ENCODE measurements around the gene SARNP. TPM values are rescaled to one million over a fixed set of nuclear protein-coding genes. Genes with fewer than 3 reads are reported as not detected.

SARNP gene
- total RNA-seq, 1 donor from 2014 or later = 67.9 TPM

GRCh38 chr12:55789893-55790292 lies 27.6 kb downstream of the SARNP start:
- Mint-ChIP-seq H3K4me3 (no peak overlapping the region), H3K36me3 (peaks cover 47% of the 10 kb centered on the region), H3K9me3 (no peaks in the 10 kb centered on the region), H3K27me3 (ENCODE audit: low read depth) (no peaks in the 10 kb centered on the region), H3K27ac (no peak overlapping the region), H3K4me1 (peaks cover 7% of the 10 kb centered on the region)
- TF ChIP-seq, protein P1, sequence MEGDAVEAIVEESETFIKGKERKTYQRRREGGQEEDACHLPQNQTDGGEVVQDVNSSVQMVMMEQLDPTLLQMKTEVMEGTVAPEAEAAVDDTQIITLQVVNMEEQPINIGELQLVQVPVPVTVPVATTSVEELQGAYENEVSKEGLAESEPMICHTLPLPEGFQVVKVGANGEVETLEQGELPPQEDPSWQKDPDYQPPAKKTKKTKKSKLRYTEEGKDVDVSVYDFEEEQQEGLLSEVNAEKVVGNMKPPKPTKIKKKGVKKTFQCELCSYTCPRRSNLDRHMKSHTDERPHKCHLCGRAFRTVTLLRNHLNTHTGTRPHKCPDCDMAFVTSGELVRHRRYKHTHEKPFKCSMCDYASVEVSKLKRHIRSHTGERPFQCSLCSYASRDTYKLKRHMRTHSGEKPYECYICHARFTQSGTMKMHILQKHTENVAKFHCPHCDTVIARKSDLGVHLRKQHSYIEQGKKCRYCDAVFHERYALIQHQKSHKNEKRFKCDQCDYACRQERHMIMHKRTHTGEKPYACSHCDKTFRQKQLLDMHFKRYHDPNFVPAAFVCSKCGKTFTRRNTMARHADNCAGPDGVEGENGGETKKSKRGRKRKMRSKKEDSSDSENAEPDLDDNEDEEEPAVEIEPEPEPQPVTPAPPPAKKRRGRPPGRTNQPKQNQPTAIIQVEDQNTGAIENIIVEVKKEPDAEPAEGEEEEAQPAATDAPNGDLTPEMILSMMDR (IDR thresholded peaks at IDR 0.05; ENCODE audit: unreplicated experiment) = no peak
- DNase-seq (ENCODE audit: low spot score in 2 of 2, unreplicated experiment in 2 of 2) = no peak

GRCh38 chr12:55789171-55789570 lies 28.4 kb downstream of the SARNP start:
- H3K27ac Mint-ChIP-seq = peak overlapping the region; percentile 63
- no peak overlapping the region for H3K4me3 Mint-ChIP-seq

GRCh38 chr12:55788546-55788945 lies 29.0 kb downstream of the SARNP start:
- H3K4me3 Mint-ChIP-seq = no peak overlapping the region
- no peaks in the 10 kb centered on the region for H3K27me3 Mint-ChIP-seq (ENCODE audit: low read depth)
- TF ChIP-seq, protein P1 (IDR thresholded peaks at IDR 0.05; ENCODE audit: unreplicated experiment) = no peak
- H3K27ac Mint-ChIP-seq = no peak overlapping the region
- peaks cover 48% of the 10 kb centered on the region for H3K36me3 Mint-ChIP-seq
- H3K4me1 Mint-ChIP-seq = peaks cover 7% of the 10 kb centered on the region
- DNase-seq (ENCODE audit: low spot score in 2 of 2, unreplicated experiment in 2 of 2) = no peak
- H3K9me3 Mint-ChIP-seq = no peaks in the 10 kb centered on the region

More at GRCh38 chr12:55789171-55789570, 28.4 kb downstream of the SARNP start:
- no peaks in the 10 kb centered on the region for H3K9me3 Mint-ChIP-seq
- H3K36me3 Mint-ChIP-seq = peaks cover 46% of the 10 kb centered on the region
- TF ChIP-seq, protein P1 (IDR thresholded peaks at IDR 0.05; ENCODE audit: unreplicated experiment) = no peak
- peaks cover 7% of the 10 kb centered on the region for H3K4me1 Mint-ChIP-seq
- H3K27me3 Mint-ChIP-seq (ENCODE audit: low read depth) = no peaks in the 10 kb centered on the region
- DNase-seq (ENCODE audit: low spot score in 2 of 2, unreplicated experiment in 2 of 2) = no peak

DNA sequence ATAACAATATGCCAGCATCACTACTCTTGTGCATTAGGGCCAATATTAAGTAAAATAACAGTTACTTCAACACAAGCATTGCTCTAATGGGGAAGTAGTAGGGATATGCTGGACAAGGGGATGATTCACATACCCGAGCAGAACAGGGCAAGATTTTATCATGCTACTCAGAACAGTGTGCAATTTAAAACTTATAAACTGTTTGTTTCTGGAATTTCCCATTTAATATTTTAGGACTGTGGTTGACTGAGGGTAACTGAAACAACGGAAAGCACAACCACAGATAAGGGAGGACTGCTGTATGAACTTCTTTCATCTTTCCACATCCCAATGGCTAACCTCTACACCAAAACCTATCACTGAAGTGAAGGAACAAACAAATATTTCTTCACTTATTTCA lies 36.8 kb downstream of the SARNP start:
- Mint-ChIP-seq H3K4me3 (no peak overlapping the region), H3K27ac (no peak overlapping the region), H3K4me1 (no peaks in the 10 kb centered on the region), H3K36me3 (peaks cover 31% of the 10 kb centered on the region), H3K9me3 (no peaks in the 10 kb centered on the region), H3K27me3 (ENCODE audit: low read depth) (no peaks in the 10 kb centered on the region)
- TF ChIP-seq, protein P1 (IDR thresholded peaks at IDR 0.05; ENCODE audit: unreplicated experiment) = no peak
- DNase-seq (ENCODE audit: low spot score in 2 of 2, unreplicated experiment in 2 of 2) = no peak

- TF ChIP-seq, protein P1 (IDR thresholded peaks at IDR 0.05; ENCODE audit: unreplicated experiment) = no peak
- H3K4me1 Mint-ChIP-seq = no peaks in the 10 kb centered on the region
- no peak for DNase-seq (ENCODE audit: low spot score in 2 of 2, unreplicated experiment in 2 of 2)
- H3K9me3 Mint-ChIP-seq = no peaks in the 10 kb centered on the region
- H3K27me3 Mint-ChIP-seq (ENCODE audit: low read depth) = no peaks in the 10 kb centered on the region
- no peak overlapping the region for H3K4me3 Mint-ChIP-seq
- no peak overlapping the region for H3K27ac Mint-ChIP-seq
- peaks cover 22% of the 10 kb centered on the region for H3K36me3 Mint-ChIP-seq
These were observed 39.7 kb downstream of the SARNP start for GRCh38 chr12:55777856-55778255.

DNA sequence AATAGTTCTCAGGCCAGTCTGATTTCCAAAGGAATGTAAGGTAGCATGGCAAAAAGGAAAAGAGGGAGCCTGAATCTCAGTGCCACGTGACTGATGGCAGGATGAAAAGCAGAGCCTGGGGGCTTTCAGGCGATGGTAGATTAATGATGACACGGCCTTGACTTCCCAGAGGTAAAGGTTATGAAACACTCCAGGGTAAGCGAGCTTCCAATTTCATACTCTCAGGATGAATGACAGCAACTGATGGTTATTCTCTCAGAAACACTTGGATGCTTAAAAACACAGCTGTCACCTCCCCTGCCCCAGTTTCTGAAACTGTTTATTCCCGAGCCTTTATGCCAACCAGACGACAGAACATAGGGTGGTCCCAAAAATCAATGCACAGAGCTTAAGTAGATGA lies 45.8 kb downstream of the SARNP start:
- TF ChIP-seq, protein P1 (IDR thresholded peaks at IDR 0.05; ENCODE audit: unreplicated experiment) = no peak
- Mint-ChIP-seq H3K27me3 (ENCODE audit: low read depth) (no peaks in the 10 kb centered on the region), H3K9me3 (no peaks in the 10 kb centered on the region), H3K36me3 (peaks cover 29% of the 10 kb centered on the region), H3K4me3 (no peak overlapping the region), H3K27ac (no peak overlapping the region), H3K4me1 (no peaks in the 10 kb centered on the region)
- DNase-seq (ENCODE audit: low spot score in 2 of 2, unreplicated experiment in 2 of 2) = no peak
